Eye (tissue), 1 donor: Measurements from ENCODE around the gene FAM174C.

Source experiments
- DNase-seq: peaks from one replicate; pipeline ENCODE4 v3.0.0-alpha.2; 2015

FAM174C gene

DNA sequence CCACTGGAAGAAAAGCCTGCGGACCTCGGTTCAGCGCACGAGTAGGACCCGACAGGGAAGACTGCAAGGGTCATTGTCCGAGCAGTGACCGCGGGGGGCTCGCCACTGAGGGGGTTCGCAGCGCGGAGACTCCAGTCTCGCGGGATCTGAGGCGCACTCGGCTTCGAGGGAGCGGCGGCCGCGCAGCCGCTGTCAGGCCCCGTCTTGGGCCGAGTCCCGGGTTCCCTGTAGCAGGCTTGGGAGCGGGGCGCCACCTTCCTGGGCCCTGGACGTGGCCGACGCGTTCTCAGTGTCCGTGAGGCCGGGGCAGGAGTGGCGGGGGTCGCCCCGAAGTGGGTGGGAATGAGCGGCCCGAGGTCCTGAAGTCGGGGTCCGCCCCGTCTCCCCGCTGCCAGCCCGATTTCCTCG is 474 bp upstream of the FAM174C start:
- no peak for DNase-seq

DNA sequence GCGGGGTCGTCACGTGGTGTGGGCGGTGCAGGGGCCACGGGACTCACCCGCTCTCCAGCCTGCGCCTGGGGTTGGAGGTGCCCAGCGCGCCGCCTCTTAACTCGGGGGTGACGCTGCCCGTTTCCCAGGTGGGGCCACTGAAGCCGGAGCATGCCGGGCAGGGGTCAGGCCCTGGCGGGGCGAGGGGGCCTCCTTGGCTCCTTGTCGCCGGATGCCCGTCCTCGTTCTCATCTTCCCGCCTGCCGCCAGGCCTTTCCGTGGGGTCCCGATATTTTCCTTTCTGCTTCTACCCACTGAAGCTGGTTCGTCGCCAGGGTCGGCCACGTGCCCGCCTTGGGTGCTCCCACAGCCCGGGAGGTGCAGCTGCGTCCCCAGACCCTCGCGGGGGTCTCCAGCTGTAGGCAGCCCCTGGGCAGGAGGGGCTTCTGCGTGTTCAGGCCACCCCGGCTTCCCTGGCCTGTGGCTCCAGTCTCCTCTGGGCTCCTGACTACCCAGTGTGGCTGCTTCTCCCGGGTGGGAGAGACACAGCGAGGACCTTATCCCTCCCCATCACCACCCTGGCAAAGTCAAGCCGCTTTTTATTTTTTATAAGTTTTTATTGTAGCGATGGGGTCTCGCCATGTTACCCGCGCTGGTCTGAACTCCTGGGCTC is 772 bp downstream of the FAM174C start:
- no peak for DNase-seq

DNA sequence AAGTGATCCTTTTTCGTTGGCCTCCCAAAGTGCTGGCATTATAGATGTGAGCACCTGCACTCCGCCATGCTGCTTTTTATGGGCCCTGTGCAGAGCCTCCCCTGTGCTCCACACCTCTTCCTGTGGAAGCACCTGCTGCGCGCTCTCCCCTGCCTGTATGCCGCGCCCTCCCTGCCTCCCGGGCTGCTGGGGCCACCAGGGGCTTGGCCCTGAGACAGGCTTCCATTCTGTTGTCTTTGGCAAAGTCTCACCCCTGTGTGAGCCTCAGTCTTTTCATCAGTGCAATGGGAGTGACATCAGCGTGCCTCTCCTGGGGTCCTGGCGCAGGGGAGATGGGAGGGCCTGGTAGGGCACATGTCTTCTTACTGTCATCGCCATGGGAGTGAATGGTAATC is 1.3 kb downstream of the FAM174C start:
- DNase-seq: peak; percentile 15

DNA sequence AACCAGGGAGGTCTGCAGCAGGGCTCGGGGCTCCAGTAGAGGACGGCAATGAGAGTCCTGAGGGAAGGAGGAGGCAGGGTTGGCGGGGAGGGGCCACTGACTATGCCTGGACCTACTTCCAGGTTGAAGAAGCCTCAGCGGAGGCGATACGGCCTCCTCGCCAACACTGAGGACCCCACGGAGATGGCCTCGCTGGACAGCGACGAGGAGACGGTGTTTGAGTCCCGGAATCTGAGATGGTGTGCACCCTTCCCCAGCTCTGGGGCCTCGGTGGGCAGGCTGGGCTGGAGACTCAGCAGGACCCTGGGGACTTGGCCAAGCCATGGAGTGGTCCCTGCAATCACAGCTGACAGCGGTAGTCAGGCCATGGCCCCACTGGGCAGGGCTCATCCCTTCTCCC is 1.7 kb downstream of the FAM174C start:
- DNase-seq: no peak

DNA sequence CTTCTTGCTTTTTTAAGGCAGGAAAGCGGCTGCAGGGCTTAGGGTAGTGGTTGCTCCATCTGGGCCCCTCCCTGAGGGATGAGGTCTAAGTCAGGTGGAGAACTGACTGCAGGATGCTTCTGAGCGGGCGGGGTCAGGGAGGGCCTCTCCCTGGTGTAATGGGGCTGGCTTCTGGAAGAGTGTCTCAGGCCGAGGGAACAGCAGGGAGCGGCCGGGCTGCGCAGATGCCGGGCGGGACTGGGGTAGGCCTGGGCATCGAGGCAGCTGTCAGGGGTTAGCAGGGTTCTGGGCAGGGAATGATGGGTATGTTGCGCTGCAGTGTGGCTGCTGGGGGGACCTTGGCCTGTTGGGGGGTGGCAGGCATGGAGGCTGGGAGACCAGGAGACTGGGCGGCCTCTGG is 2.7 kb downstream of the FAM174C start:
- DNase-seq: no peak

DNA sequence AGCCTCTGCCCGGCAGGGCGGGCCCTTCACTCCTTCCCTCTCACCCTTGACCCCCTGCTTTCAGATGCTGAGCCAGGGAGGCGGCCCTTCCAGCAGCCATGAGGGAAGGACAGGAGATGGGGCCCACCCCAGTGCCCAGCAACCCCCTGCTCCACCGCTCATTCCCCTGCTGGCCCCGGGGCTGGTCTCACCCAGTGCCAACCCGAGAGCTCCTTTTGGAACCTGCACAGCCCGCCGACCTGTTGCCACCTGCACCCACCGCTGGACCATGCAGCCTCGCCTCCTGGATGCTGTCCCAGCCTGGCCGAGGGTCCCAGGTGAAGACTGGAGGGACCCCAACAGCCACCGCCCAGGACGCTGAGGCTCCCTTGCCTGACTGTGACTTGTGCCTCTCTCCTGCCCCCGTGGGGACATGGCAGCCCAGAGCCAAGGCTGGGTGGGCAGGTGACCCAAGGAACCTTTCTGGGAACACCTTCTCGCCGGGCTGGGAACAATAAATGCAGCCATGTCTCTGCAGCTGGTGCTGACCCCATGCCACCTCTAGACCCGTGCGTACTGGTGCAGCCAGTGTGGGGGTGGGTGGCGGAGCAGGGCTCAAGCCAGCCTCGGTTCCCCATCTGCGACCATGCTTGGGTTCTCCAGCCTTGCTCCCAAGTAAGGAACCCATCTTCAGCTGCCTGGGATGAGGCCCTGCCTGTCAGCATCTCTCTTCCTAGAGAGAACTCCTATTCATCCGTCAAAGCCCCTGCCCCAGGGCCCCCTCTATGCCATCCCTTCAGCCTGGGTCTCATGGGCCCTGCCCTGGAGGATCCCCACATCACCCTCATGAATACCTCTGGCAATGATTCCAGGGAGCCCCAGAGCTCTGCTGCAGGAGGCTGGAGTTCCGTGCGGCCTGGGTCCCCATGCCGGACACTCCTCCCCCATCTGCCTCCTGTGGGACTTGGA is 3.7 kb downstream of the FAM174C start:
- DNase-seq: no peak

DNA sequence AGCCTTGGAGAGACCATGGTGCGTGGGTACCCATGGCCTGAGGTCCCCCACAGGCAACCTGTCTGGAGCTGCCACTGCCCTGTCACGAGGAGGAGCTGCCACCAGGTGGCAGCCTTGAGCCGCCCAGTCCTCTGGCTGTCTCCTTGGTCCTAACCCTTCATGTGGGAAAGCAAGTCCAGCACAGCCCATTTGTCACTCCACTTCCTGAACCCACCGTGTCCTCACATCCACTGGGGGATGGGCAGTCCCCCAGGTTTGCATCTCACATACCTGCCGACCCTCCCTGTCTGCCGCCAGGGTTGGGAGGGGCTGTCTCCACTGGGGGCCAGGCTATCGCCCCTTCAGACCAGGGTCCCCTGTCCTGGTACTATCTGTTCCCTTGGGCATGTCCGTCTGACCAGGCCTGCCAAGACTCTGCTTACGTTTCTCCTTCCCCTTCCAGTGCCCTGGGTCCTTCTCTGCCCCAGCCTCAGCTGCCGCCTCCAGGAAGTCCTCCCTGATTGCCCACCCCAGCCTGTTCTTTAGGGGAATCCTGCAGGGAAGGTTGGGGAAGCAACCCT is 4.5 kb downstream of the FAM174C start:
- peak; percentile 96 for DNase-seq

DNA sequence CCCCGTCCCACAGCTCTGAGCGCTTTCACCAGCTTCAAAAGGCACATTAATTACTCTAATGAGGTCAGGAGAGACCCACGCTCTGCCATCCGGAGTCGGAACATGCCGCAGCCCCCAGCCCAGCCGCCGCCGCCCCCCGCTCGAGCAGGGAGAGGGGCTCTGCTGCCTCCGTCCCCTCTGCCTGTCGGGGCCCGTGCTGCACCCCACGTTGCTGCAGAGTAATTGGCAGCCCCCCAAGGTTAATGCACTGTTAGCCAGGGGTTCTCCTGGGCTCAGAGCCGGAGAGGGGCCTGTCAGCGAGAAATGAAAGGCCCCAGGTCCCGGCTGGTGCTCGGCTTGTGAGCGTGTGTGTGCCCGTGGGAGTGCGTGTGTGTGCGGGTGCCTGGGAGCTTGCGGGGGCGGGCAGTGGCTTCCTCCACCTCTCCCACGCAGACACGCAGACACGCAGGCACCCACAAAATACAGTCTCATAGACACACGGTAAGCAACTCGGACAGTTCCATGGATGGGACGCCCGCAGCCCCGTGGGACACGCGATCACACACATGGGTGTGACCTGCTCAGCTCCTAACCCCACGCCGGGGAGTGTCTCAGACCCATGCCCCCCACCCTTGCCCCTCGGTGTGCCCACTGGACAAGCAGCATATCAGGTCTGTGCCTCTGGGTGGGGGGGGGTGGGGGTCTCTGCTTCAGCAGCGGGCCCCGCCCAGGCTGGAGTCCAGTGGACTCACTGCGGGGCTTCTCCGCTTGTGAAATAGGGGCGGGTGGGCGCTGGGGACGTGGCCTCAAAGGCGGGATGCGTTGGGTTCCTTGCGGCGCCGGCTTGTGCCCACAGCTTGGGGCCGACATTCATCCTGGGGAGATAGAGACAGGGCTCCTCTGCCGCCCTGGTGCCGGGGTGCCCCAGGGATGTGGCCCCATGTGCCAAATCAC is 5.6 kb downstream of the FAM174C start:
- no peak for DNase-seq

DNA sequence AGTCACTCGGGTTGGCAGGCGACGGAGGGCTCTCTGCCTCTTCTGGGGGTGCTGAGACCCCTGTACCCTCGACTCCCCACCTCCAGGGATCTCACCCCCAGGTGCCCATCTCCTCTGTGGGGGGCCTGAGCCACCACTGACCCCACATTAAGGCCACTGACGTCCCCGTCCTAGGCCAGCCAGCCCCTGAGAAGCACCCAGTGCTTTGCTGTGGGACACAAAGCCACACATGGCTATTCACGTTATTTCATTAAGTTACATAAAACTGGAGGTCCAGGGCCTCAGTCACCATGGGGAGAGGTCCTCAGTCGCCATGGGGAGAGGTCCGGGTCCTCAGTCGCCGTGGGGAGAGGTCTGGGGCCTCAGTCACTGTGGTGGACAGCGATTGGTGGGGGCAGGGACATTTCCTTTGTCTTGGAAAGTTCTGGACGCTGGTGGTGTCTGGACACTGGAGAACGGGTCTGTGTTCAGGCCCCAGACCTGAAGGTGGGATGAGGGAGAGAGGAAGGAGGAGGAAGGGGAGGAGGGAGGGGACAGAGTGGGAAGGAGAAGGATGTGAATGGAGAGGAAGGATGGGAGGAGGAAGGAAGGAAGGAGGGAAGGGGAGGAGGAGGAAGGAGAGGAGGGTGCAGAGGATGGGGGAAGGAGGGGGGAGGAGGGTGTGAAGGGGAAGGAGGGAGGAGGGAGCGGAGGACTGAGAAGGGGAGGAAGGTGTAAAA is 6.4 kb downstream of the FAM174C start:
- no peak for DNase-seq

DNA sequence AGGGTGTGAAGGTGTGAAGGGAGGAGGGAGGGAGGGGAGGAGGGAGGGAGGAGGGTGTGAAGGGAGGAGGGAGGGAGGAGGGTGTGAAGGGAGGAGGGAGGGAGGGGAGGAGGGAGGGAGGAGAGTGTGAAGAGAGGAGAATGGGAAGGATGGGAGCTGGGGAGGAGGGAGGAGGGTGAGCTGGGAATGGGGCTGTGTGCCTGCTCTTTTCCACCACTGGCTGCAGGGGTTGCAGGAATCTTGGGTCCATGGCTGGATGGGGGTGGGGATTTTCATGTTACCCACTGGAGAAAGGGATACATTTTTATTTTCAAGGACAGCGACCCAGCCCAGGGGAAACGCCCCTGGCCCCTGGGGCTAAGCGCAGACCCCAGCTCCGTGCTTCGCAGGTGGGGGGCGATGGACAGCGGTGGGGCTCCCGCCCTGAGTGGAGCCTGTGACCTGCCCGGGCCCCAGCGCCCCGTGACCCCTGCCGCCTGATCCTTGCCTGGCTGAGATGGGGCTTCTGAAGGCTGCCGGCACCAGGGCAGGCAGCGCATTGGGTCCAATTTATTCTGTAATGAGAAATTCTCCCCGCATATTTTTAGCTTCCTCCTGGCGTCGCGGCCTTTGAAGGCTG is 7.4 kb downstream of the FAM174C start:
- DNase-seq: peak; percentile 34

DNA sequence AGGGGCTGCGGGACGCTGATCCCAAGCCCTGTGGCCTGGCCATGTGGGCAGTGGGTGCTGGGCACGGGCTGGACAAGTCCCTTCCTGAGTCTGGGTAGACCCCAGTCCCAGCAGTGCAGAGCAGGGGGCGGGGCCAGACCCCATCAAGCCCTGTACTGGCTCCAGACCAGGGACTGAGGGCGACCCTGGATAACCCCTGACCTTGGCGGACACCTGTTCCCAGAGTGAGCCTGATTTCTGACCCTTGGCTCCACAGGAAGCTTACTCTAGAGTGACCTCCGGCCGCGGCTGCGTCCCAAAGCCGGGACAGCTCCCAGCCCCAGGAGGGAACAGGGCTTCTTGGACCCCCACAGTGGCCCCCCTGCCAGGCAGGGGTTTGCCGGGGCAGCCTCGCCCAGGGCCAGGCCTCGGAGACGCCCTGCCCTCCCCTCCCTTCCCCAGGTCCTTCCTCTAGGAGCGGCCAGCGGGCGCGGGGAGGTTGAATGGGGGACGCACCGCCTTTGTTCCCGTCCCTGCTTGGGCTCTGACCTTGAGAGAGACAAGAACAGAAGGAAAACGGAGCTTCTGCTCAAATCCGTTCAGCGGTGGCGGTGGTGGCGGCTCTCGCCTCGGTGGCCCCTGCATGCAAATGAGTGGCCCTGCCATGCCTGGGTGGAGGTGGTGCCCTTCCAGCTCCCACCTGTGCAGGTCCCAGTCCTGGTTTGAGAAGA is 8.0 kb downstream of the FAM174C start:
- DNase-seq: peak; percentile 44

DNA sequence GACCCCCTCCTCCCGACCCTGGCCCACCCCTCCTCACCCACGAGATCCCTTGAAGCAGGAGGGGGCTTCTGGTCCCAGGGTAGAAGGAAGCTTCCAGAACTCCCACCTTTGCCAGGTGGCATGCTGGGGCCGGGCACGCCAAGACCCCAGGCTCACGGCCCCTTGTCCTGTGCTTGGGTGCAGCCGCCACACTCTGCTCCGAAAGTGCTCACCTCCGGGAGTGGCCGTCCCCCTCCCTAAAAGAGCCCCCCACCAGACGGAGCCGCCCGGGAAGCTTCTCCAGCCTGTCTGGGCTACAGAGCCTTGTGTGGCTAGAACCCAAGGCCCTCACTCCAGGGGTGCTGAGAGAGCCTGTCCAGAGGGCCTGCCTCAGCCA is 8.6 kb downstream of the FAM174C start:
- no peak for DNase-seq

DNA sequence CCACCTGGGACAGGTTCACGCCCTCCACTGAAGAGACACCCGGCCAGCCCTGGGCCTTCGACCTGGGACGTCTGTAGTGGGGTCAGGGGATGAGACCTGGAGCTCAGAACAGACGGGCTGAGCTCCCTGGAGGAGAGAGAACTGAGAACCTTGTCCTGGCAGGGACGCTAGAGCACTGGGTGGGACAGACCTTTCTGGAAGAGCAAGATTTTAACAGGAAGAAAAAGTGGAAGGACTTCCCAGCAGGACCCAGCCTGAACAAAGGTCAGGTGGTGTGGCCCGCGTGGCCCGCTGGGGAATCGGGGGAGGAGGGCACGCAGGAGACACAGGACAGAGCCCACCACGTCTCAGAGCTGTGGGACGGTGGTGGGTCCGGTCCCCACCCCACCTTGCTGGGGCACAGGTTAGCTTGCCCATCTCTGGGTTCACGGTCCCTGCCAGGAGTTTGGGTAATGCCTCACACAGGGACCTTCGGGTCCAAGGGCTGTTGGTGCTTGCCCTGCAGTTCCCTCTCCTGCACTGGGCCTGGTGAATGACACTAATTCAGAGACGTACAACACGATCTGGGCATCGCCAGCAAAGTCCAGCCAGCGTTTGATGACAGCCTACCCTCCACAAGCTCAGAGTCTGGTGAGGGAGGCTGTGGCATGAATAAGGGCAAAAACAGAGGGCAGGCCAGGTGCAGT is 9.1 kb downstream of the FAM174C start:
- no peak for DNase-seq

DNA sequence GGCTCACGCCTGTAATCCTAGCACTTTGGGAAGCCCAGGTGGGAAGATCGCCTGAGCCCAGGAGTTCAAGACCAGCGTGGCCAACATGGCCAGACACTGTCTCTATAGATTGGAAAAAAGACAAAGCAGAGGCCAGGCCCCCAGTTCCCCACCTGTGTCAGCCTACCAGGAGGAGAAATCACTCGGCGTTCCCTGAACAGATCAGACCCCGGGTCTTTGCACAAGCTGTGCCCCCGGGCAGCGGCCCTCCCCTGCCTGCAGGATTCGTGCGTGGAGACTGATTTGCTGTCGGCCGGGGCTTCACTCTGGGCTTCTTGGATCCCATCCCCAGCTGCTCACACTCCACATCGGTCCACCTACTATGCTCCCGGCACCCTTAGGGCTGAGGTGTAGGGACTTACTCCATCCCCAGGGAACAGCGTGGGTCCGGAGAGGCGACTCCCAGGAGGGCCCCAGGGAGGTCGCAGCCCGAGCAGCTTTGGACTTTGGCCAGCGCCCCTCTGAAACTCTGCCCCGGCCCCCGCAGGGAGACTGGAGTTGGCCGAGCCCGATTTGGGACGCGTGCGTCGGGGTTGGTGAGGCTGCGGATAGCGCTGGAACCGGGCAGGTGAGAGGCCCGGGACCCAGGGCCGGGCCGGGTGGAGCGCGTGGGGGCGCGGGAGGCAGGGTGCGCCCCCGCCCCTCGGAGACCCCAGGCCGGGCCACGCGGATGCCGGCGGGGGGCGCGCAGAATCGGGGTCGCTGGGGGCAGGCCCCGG is 9.8 kb downstream of the FAM174C start:
- peak; percentile 71 for DNase-seq

DNA sequence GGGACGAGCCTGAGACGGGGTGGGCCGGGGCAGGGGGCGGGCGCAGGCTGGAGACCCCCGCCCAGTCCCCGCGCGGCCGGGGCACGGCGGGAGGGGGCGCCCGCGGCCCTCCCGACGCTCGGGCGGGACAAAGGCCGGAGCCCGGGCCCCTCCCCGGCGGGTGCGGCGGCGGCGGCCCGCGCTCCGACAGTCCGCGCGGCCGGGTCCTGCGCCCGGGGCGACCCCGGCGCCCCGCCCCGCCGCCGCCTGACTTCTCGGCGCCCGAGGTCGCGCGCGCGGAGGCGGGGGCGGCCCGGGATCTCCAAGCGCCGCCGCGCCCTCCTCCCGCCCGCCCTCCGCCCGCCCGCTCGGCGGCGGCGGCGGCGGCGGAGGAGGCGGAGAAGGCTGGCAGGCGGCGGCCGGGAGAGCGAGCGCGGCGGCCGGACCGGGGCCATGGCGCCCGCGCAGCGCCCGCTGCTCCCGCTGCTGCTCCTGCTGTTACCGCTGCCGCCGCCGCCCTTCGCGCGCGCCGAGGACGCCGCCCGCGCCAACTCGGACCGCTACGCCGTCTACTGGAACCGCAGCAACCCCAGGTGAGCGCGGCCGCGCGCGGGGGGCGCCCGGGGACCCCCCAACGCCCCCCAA is 10.5 kb downstream of the FAM174C start, which contains the start of gene EFNA2:
Gene EFNA2, plus strand, starts transcription at position 137 of the 624 bp plus-strand sequence. Its CDS starts 296 bp downstream, at position 433.
- peak; percentile 55 for DNase-seq

DNA sequence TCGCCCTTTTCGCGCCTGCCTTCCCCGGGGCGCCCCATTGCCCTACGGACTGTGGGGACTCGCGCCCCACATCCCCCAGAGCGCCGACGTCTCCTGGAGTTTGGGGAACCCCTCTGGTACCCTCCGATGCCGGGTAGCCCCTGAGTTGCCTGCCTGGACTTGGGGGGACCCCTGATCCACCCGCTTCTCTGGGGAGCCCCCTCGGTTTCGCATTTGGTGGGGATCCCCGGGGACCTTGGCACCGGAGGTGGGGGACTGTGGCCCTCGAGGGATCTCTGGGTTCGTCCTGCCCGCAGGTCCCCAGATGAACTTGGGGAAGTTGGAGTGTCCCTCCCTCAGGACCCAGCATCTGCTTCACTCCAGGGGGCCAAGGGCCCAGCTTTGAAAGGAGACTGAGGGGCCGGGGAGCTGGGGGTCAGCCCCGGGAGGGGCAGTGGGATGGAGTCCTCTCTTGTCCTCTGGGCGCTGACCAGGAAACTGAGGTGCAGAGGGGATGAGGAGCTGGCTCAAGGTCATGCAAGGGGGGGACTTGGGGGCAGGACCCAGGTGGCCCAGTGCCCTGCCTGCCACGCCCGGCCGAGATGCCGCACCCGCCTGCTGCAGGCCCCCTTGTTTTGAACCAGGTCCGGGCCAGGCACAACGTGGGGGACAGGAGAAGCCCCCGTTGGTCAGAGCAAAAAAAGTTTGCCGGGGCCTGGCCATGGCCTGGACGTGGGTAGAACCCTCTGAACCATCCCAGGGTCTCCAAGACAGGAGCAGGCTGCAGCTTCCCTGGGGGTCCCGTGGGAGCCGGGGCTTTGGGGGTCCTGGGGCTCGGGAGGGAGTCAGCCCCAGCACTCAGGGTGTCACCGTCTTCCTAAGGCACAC is 11.4 kb downstream of the FAM174C start:
- no peak for DNase-seq

DNA sequence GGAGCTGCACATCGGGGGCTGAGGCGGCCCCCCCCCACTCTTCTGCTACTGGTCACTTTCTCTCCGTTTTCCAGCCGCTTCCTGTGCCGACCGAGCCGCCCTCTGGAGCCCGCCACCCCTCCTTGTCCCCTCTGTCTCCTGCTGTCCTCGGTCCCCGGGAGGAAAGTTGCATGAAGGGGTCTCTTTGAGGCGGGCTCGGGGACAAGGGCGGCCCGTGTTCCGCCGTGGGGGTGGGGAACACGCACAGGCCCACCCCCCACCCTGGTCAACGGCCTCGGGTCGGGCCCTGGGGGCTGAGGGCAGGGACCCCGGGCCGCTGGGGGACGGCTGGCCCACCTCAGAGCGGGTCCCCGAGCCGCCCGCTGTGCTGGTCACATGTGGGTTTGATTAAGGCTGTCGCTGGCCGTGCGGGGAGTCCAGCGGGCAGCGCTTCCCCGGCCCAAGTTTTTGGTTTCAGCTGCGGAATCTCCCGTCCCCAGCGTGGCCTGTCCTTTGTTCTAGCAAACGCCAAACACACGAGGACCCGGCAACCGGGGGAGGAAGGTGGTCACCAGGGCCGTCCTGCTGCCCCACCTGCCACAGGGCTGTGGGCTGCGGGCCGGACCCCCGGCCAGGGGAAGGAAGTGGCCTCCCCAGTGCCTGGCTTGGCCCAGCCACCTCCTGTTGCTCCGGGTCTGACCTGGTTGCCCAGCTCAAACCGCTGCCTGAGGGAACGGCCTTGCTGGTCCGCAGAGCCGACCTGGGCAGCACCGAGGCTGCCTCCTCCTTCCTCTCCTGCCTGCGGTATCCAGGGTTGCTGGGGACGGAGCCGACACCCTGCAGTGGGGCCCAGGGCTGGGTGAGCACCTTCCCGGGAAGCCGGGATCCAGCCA is 12.3 kb downstream of the FAM174C start:
- DNase-seq: no peak
